Measurements from ENCODE around the gene CDH12.
"Not testable (repeated sequence)": the region's sequence is repeated elsewhere in the genome, so short reads cannot be mapped to it uniquely, and the experiment has no call there.

CDH12 gene

DNA sequence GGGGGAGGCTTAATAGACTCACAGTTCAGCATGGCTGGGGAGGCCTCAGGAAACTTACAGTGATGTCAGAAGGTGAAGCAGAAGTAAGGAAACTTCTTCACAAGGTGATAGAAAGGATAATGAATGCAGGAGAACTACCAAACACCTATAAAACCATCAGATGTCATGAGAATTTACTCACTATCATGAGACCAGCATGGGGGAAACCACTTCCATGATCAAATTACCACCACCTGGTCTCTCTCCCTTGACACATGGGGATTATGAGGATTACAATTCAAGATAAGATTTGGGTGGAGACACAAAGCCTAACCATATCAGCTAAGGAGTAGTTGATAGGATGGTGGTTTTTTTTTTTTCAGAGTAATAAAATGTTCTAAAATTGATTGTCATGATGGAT lies 201.8 kb downstream of the CDH12 start:
- DNase-seq (ENCODE audit: low read depth in 2 of 3, low spot score in 2 of 3): no peak

DNA sequence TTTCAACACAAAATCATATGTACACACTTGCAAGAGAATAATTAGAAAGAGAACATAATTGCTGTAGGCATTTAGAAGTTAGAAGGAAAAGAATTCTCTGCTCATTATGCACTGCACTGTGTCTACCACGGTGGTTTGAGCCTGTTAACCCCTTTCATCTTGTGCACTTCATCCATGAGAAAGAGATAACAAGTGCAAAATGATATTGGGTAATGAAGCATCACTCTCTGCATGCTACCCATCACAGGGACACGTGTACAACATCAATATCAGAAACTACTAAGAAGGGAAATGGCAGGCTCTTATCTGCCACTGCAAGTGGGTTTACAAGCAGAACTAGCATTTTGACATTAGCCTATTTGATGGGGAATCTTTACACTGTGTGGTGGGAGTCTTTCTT lies 202.6 kb downstream of the CDH12 start:
- no peak for DNase-seq (ENCODE audit: low read depth in 2 of 3, low spot score in 2 of 3)

DNA sequence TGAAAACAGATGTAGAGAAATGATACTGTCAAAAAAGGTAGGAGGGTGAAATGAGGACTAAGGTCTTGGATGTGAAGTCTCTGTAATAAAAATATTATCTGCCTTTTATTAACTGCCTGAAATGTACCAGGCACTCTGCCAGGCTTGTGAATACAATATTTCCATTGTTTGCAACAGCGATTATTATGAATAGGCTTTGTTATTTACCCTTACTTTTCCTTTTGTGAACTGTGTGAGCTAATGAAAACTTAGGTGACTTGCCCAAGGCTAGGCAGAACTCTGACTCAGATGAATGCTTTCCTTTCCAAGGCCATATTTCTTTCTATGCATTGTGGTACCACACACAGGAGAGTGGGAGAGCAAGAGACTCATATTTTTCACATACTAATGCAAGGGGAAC lies 204.1 kb downstream of the CDH12 start:
- DNase-seq (ENCODE audit: low read depth in 2 of 3, low spot score in 2 of 3): no peak

DNA sequence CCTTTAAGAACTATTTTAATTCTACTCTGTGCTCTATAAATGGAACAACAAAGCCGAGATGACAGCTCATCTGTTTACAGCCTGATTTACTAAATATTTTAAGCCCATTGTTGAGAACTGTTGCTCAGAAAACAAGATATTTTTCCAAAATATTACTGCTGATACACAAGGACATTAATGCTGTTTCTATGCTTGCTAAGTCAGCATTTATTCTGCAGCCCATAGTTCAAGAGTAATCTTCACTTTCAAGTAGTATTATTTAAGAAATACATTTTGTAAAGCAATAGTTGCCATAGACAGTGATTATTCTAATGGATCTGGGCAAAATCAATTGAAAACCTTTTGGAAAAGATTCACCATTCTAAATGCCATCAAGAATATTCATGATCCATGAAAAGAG lies 208.3 kb downstream of the CDH12 start:
- no peak for DNase-seq (ENCODE audit: low read depth in 2 of 3, low spot score in 2 of 3)

DNA sequence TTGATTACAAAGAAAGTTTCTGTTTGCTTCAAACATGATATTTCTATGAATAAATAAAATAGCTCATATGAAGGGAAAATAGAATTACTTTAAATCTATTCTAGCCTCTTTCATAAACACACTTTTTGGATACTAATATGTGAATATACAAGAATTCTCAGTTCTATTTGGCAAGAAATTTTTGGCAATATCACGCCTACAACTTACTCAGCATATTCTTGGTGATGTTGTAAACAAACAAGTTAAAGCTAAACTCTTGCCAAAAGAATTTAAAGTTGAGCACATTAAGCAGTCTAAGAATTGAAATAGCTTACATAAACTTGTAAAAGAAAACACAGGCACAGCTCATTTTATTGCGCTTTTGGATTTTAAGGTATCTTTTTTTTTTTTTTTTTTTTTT lies 209.8 kb downstream of the CDH12 start:
- no peak for DNase-seq (ENCODE audit: low read depth in 2 of 3, low spot score in 2 of 3)

DNA sequence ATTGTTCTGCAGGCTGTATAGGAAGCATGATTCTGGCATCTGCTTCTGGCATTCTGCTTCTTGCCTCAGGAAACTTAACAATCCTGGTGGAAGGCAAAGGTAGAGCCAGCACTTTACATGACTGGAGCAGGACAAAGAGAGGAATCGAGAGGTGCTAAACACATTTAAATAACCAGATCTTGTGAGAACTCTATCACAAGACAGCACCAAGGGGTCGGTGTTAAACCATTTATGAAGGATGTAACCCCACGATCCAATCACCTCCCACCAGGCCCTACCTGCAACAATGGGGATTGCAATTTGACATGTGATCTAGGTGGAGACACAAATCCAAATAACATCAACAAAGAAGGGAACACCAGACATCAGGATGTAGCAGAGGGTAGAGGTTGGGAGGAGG lies 221.5 kb downstream of the CDH12 start:
- no peak for DNase-seq (ENCODE audit: low read depth in 2 of 3, low spot score in 2 of 3)

DNA sequence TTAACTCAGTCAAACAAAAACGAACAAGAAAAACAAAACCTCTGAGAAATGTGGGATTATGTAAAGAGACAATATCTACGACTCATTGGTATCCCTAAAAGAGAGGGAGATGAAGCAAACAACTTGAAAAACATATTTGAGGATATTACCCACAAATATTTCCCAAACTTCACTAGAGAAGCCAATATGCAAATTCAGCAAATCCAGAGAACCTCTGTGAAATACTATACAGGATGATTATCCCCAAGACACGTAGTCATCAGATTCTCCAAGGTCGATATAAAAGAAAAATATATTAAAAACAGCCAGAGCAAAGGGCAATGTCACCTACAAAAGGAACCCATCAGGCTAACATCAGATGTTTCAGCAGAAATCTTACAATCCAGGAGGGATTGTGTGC lies 226.1 kb downstream of the CDH12 start:
- no peak for DNase-seq (ENCODE audit: low read depth in 2 of 3, low spot score in 2 of 3)

DNA sequence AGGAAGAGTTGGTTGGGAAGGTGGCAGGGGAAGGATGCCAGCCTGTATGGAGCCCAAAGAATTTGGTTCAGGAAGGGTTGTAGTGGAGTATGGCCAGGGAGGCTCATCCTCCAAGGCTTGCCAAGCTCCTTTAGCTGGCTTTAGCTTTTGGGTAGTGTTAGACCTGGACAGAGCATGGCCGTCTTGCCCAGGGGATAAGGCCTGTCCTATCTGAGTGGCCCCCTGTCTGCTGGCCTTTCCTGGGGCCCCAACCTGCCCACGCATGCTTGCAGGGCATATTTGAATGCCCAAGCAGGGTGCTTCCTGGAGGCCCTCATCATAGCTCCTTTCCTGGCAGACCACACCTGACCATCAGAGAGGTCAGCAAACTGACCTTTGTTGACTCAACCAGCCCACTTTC lies 227.7 kb downstream of the CDH12 start:
- no peak for DNase-seq (ENCODE audit: low read depth in 2 of 3, low spot score in 2 of 3)

DNA sequence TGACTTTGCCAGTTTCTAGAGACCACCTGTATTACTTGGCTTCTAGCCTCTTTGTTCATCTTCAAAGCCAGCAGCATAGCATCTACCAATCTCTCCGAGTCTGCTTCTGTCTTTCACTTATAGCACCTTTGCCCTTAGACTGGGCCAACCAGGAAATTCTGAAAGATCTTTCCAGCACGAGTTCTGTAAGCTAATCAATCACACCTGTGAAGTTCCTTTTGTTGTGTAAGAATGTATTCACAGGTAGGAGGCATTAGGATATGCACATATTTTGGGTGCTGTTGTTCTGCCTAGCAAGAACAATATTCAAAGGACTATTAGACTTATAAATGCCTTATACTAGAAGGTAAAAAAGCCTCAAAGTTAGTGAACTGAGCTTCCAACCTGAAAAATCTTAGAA lies 232.1 kb downstream of the CDH12 start:
- no peak for DNase-seq (ENCODE audit: low read depth in 2 of 3, low spot score in 2 of 3)

DNA sequence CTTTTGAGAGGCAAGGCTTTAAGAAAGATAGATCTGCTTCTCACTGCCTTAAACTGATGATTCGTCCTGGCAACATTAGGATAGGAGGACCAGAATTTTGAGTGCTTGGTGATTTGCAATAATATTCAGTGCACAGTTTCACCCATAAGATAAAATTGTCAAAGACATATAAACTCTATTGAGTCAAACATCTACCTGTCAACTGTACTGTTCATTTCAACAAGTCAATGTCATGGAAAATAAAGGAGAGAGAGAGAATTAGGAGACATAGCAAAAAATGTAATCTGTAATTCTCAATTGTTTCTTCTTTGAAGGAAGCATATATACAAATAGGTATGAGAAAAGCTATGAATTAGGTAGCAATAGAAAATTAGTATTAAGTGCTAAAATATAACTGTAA lies 237.2 kb downstream of the CDH12 start:
- DNase-seq (ENCODE audit: low read depth in 2 of 3, low spot score in 2 of 3): no peak

DNA sequence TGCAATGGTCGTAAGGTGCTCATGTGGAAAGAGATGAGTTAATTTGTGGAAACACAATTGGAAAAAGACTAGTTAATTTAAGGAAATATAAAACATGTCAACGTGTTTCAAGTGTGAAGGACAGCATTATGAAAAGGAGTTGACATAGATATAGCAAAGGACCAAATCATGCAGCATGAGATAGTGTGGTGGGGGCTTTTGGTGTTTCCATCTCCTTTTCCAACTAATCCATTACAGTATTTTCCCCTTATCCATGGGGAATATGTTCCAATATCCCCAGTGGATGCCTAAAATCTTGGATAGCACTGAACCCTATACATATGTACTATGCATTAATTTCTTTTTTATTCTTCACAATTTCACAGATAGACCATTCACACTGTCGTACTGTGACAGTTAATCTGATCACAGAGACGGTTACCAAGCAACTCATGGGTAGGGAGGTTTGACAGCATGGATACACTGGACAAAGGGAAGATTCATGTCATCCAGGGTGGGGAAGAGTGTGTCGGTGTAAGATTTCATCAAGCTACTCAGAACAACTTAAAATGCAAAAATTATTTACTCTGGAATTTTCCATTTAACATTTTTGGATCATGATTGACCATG lies 238.6 kb downstream of the CDH12 start:
- DNase-seq (ENCODE audit: low read depth in 2 of 3, low spot score in 2 of 3): no peak

DNA sequence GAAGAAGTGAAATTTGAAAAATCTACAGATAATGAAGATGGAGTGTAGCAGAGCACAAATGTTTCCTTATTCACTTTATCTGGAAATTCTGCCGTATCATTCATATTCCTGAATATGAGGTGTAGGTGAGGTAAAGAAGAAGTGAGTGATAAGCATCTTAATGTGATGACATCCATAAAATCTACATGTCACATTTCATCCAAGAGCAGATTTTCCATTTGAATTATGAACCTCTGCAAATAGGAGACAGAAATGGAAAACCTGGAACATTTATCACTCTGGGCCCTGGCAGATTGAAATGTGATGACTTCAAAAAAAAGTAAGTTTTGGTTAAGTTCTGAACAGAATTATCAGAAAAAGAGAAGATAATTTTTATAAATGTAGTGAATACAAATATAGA lies 240.2 kb downstream of the CDH12 start:
- DNase-seq (ENCODE audit: low read depth in 2 of 3, low spot score in 2 of 3): no peak

DNA sequence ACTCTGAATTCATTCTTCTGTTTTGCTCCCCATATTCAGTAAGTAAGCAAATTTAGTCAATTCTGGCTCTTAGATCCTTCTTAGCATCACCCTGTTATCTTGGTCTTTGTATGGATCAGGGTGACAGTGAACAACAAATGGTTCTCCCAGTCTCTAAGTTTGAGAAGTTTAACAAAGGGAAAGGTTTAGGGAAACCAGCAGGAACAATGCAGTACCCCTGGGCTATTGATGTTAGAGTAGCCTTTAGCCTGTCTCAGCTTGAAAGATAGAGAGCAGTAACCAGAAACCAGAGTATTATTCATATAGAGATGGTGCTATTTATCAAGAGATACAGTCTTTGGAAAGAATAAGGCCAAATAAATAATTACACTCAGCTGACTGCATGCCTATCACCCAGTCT lies 241.8 kb downstream of the CDH12 start:
- DNase-seq (ENCODE audit: low read depth in 2 of 3, low spot score in 2 of 3): no peak

DNA sequence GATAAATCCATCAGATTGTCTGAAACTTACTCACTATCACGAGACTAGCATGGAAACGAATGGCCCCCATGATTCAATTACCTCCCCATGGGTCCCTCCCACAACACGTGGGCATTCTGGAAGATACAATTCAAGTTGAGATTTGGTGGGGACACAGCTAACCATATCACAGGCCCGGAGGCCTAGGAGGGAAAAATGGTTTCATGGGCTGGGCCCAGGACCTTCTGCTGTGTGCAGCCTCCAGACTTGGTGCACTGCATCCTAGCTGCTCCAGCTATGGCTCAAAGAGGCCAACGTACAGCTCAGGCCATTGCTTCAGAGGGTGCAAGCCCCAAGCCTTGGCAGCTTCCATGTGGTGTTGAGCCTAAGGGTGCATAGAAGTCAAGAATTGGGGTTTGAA lies 245.6 kb downstream of the CDH12 start:
- not testable (repeated sequence) for DNase-seq (ENCODE audit: low read depth in 2 of 3, low spot score in 2 of 3)

DNA sequence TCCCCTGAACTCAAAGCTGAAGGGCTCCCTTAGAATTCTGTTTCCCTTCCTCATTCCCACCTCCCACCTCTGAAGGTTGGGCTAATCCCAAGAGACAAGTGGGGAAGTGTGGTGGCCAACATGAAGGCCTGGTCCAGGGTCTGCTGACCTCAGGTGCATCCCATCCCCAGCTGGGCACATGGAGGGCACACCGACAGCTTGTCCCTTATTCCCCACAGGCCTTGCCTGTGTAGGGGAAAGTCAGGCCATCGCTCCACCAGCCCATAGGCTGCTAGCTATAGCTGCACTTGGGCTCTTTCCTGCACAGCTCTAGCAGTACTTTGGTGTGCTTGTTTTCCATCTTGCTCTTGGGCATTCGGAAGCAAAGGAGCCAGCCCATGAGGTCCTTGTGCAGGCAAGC lies 247.7 kb downstream of the CDH12 start:
- no peak for DNase-seq (ENCODE audit: low read depth in 2 of 3, low spot score in 2 of 3)

DNA sequence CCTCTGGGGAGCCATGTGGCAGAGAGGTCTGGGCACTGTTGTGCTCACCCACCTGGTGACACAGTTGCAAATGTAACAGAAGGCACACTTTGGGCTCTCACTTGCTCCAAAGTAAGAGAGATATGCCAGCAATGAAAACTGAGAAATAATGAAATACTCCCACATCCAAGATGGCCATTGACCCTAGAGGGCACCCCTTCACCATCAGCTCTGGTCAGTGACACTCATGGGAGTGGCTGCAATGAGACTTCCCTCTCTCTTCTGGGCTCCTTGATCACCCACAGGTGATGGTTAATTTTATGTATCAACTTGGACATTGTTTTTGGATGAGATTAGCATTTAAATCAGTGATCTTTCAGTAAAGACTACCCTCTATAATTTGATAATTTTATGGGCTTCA lies 248.4 kb downstream of the CDH12 start:
- no peak for DNase-seq (ENCODE audit: low read depth in 2 of 3, low spot score in 2 of 3)

DNA sequence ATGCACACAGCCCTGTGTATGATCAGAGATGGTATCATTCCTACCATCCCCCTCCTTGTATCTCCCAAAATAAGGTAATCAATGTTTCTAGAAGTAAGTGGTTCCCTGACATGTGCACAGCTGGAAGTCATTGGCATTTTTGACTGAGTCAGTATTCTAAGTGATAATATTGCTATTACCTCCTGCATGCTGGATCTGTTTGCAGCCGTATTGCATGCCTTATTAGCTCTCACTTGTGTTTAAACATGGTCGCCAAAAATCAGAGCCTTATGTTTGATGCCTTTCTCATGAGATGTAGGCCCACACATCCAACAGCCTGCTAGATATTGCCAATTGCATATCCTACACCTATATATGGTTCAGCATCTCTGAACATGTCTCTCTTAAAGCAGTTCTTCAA lies 254.3 kb downstream of the CDH12 start:
- no peak for DNase-seq (ENCODE audit: low read depth in 2 of 3, low spot score in 2 of 3)

DNA sequence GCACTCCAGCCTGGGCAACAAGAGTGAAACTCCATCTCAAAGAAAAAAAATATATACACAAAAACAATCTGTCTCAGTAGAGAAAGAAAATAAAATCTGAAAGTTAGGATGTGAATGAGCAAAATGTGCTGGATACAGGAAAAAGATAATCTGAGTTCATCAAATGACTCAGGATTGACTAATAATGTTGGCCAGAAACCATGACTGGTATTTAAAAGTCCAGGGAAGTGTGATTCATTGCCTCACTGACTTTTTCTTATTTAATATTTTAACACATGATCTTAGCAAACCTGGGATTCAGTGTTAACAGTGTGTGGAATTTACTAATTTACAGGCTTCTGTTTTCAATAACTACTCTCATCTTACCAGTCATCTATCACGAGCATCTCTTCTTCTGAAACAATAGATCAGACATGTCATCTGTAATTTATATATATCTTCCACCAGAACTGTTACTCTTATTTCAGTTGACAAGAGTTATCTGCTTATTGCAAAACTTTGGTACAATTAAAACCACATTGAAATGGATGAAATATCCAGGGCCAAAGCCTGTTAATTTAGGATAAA lies 256.7 kb downstream of the CDH12 start:
- DNase-seq (ENCODE audit: low read depth in 2 of 3, low spot score in 2 of 3): no peak

DNA sequence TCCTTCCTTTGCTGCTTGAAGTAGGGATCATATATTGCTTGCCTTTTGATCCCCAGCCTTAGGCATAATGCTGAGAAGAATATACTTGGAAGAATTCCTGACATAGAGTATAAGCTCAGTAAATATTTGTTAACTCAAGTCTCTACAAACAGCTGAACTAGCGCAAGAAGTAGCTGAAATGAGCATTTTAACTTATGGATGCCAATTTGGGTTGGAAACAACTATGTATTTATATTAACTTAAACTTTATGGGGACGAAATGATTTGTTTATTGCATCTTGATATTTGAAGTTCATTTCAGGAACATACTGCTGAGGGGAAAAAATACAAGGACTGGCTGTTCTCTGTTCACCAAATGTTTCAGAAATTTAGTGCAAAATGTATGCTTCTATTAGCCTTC lies 258.7 kb downstream of the CDH12 start:
- no peak for DNase-seq (ENCODE audit: low read depth in 2 of 3, low spot score in 2 of 3)

DNA sequence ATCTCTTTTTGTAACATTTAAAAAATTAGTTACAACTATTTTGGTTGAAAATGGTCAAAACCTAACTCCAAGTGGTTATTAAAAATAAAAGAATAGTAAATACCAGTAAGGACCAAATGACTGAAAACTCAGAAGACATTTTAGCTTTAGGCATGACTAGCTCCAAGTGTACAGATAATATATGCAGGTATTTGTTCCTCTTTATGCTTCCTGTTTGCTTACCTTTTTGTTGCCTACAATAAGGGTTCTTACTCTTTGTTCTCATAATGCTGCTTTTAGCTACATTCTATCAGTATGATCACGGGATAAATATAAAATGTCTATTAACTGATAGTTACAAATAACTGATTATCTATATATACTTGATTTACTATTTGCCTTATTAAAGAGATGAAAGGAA lies 259.6 kb downstream of the CDH12 start:
- no peak for DNase-seq (ENCODE audit: low read depth in 2 of 3, low spot score in 2 of 3)

DNA sequence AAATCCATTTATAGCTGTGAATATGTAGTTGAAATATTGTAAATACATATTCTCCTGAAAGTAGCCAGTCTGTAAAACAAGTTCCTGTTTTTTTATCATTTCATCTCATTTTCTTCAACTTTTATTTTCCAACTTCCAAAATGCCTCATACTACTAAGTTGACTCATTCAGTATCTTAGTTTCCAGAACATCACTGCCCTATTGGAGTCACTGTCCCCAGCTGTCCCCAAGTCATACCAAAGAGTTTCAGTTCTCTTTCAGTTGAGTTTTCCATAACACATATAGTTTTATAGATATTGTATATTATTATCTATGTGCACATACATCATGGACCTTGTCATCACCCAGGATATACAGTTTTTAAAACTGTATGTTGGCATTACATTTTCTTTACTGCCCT lies 261.7 kb downstream of the CDH12 start:
- no peak for DNase-seq (ENCODE audit: low read depth in 2 of 3, low spot score in 2 of 3)

DNA sequence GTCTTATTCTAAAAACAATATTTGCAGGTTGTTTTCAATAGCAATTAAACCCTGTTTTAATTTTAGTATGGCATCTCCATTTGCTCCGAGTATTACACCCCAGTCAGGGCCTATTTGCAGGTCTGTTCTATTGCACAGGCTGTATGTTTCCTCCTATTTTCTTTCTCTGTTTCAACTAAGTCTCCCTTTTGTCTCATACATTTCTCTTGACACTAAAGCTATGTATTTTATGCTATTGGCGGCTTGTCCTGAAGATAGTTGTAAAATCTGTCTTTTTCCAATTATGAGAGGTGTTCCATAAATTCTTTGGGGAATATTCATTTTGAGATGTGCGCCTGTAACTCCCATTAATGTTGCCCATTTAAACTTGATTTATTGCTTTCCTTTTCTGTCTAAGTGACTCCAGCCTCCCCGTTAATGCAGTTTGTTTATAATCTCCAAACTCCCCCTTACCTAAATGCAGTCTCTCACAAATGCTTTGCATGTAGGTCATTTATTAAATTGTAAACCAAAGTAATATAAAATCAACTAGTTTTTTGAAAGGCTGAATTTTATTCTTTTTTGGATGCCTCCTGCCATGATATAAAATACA lies 262.4 kb downstream of the CDH12 start:
- DNase-seq (ENCODE audit: low read depth in 2 of 3, low spot score in 2 of 3): no peak

DNA sequence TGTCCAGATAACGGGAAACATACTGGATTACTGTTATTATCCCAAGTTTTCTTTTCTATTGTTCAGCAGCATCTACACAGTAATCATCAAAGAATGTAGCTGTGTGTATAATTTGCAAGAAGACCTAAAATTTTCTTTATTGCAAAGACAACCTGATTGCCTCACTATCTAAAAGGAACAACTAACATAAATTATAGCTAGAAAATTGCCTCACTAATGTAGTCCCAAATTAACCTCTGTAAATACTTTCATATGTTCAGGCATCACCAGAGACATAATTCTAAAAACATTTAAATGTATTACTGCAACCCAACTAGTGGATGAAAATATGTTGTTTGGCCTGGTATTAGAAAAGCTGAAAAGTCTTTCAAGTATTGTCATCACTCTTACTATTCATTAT lies 275.4 kb downstream of the CDH12 start:
- DNase-seq (ENCODE audit: low read depth in 2 of 3, low spot score in 2 of 3): no peak
